GM18520 (cell line): ENCODE results near the gene CFAP61.
"Not testable (repeated sequence)": the region's sequence is repeated elsewhere in the genome, so short reads cannot be mapped to it uniquely, and the experiment has no call there.

Experiments used
- ATAC-seq: cut with Tn5 transposase; IDR thresholded peaks from one replicate; pipeline ENCODE4 v1.9.1; 2021; ENCODE audit not compliant: unreplicated experiment

The CFAP61 gene

GRCh38 chr20:20052074-20052970 is at the start of gene CFAP61, which contains the start of gene CRNKL1:
Gene CFAP61 (plus strand): TSS chr20:20052532. CDS start chr20:20056654, 4,122 bp downstream.
Gene CRNKL1 (minus strand): TSS chr20:20052466. CDS start chr20:20052342, 124 bp downstream.
- peak; percentile 89 for ATAC-seq

GRCh38 chr20:20003031-20003954 is 49.0 kb upstream of the CFAP61 start:
- no peak for ATAC-seq

GRCh38 chr20:20003955-20004322 is 48.4 kb upstream of the CFAP61 start:
- not testable (repeated sequence) for ATAC-seq

- ATAC-seq = no peak
Observed at GRCh38 chr20:20005342-20005741, 47.0 kb upstream of the CFAP61 start.

GRCh38 chr20:20009784-20010253 is 42.5 kb upstream of the CFAP61 start:
- ATAC-seq = no peak

GRCh38 chr20:20010639-20011500 is 41.5 kb upstream of the CFAP61 start:
- ATAC-seq = no peak

- ATAC-seq = no peak
Observed at GRCh38 chr20:20012541-20012940, 39.8 kb upstream of the CFAP61 start.

GRCh38 chr20:20014659-20015058 is 37.7 kb upstream of the CFAP61 start:
- ATAC-seq = no peak

- ATAC-seq = peak; percentile 98
Observed at GRCh38 chr20:20017001-20017843, 35.1 kb upstream of the CFAP61 start, which contains the start of gene NAA20. Gene NAA20 (plus strand): TSS chr20:20017362. CDS start chr20:20017397, 35 bp downstream.

- ATAC-seq = no peak
Observed at GRCh38 chr20:20017844-20018185, 34.5 kb upstream of the CFAP61 start.

- no peak for ATAC-seq
Observed at GRCh38 chr20:20018366-20018765, 34.0 kb upstream of the CFAP61 start.

GRCh38 chr20:20019123-20019522 is 33.2 kb upstream of the CFAP61 start:
- no peak for ATAC-seq

GRCh38 chr20:20020908-20021307 is 31.4 kb upstream of the CFAP61 start:
- ATAC-seq = no peak

GRCh38 chr20:20021835-20022234 is 30.5 kb upstream of the CFAP61 start:
- no peak for ATAC-seq

- peak; percentile 67 for ATAC-seq
Observed at GRCh38 chr20:20022498-20022897, 29.8 kb upstream of the CFAP61 start.

GRCh38 chr20:20023395-20023794 is 28.9 kb upstream of the CFAP61 start:
- no peak for ATAC-seq

GRCh38 chr20:20024942-20025341 is 27.4 kb upstream of the CFAP61 start:
- no peak for ATAC-seq

- ATAC-seq = no peak
Observed at GRCh38 chr20:20027284-20027683, 25.0 kb upstream of the CFAP61 start.

GRCh38 chr20:20031790-20032189 is 20.5 kb upstream of the CFAP61 start:
- ATAC-seq = no peak

GRCh38 chr20:20034486-20034885 is 17.8 kb upstream of the CFAP61 start:
- no peak for ATAC-seq
